GM12874 (cell line): ENCODE data around the gene NUP210.

ENCODE experiments used
- TF ChIP-seq, protein P1 (sequence below): IDR thresholded peaks from 2 replicates; pipeline ENCODE4 v1.5.1; 2011; ENCODE audit warnings: low read depth, mild to moderate bottlenecking, control low read depth, low read length, moderate library complexity; ENCODE audit not compliant: insufficient read depth

The NUP210 gene

DNA sequence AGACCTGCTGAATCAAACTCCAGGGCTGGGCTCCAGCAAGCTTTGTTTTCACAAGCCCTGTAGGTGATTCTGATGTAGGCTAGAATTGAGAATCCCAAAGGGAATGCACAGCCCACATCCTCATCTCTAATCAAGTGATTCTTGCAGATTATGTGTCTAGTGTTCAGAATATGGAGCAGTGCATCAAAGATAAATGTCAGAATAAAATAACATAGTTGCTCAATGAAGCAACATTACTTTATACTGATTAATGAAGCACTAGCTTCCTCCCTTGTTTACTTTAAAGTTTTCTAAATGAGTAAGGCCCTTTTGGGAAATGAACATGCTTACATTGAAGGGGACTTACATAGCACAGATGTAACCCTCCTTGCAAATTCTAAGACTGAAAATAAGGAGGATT lies 39.2 kb downstream of the NUP210 start:
- TF ChIP-seq, protein P1, sequence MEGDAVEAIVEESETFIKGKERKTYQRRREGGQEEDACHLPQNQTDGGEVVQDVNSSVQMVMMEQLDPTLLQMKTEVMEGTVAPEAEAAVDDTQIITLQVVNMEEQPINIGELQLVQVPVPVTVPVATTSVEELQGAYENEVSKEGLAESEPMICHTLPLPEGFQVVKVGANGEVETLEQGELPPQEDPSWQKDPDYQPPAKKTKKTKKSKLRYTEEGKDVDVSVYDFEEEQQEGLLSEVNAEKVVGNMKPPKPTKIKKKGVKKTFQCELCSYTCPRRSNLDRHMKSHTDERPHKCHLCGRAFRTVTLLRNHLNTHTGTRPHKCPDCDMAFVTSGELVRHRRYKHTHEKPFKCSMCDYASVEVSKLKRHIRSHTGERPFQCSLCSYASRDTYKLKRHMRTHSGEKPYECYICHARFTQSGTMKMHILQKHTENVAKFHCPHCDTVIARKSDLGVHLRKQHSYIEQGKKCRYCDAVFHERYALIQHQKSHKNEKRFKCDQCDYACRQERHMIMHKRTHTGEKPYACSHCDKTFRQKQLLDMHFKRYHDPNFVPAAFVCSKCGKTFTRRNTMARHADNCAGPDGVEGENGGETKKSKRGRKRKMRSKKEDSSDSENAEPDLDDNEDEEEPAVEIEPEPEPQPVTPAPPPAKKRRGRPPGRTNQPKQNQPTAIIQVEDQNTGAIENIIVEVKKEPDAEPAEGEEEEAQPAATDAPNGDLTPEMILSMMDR = no peak

DNA sequence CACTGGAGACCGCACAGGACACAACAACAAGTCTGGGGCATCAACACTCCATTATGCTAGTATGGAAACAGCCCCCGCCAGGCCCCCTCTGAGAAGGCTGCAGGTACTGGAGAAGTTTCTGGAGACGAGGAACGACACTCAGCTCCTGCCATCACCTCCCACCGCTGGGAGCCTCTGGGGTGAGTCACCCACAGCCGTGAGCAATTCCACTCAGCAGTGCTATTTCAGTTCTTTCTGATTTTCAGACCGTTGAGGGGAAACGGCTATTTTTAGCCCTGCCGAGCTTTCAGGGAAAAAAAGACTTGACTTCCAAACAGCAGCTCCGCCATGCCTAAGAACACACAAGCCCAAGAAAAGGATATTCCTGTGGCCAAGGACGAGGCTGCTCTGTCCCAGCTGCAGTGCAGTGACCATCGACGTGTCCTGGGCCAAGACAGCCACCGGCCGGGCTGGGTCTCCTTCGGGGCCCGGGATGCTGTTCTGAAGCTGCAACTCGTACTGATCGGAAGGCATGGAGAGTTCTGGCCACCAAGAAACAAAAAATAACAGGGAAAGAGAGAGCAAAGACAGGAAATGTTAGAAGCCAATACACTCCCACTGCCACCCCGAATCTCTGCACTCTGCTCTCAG lies 40.8 kb downstream of the NUP210 start:
- TF ChIP-seq, protein P1 = no peak

DNA sequence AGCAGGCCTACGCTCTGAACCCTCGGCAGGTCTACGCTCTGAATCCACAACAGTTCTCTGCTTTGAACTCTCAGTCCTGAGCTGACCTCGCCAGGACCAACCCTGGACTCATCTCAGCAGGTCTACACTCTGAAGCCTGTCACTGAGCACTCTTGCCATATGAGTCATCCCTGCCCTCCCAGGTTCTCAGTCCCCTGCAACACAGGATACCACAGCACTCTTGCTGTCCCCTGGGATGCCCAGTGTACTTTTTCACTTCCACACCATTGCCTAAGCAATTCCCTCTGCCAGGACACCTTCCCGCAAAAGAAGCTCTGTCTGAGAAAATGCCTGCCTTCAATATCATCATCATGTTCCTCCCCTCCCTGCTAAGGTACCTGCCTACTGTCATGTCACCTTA lies 42.0 kb downstream of the NUP210 start:
- TF ChIP-seq, protein P1 = no peak

DNA sequence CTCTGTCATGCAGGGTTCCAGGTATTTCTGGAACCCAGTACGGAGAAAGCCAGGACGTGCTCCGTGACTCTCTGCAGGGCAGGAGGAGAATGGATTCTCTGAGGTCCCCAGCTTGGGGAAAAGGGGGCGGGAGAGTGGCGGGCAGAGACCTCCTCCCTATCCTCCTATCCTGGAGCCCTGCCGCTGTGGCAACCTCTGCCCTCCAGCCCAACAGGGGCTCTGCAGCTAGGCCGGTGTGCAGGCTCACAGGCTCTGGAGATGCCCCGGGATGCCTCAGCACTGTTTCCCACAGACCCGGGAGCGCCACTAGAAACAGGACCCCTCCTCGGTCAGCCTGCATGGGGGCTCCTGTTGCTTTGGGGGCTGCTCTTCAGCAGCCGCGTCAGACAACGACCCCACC lies 43.1 kb downstream of the NUP210 start:
- TF ChIP-seq, protein P1 = no peak

DNA sequence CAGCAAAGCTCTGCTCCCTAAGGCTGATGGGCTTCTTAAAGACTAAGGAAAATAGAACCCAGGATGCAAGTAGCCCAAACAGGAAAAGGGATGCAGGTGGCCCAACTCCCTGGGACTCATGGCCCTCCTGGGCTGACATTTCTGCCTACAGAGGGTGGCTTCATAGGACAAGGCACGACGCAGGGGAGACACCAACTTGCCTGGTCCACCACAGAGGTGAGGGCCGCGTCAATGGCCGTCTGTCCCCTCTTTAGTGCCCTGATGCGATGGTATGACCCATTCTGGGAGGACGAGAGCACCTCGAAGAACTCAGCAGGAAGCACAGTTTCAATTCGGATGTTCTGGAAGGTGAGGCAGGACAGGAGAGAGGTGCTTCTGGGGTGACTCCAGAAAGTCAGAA lies 44.0 kb downstream of the NUP210 start:
- TF ChIP-seq, protein P1 = no peak

DNA sequence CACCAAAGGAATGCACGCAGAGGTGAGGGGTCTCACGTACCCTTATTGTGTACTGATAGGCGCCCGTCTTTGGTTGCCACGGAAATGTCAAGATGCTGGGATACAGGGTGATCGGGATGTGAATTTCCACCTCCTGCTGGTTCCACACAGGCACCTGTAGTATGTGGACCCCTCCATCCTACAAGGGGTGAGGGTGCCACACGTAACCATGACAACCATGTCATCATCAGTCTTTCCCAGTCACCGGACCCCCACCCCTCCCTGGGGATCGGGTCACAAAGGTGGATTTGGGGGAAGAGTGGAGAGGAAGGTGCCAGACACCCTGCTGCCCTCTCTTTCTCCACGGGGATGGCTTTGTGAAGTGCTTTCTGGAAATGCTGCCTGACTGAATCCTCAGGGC lies 44.7 kb downstream of the NUP210 start:
- TF ChIP-seq, protein P1 = no peak

DNA sequence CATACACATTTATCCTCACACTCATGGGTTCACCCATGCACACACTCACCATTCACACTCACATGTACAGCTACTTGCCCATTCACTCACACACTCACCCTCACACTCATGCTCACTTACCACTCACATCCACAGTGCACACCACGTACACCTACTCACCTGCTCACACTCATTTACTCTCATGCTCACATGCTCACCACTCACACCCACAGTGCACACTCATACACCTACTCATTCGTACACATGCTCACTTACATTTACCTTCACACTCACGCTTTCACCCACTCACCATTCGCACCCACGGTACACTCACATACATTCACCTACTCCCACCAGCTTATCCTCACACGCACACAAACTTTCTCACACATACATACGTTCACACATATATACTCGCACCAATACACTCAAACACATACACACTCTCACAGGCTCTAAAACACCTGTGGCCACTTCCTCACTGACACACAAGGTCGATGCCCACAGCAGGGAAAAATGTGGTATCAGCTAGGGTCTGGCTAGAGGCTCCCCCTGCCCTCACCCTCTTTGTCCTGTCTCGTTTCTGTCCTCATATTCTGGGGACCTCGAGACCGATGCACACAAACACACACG lies 46.0 kb downstream of the NUP210 start:
- TF ChIP-seq, protein P1 = no peak

DNA sequence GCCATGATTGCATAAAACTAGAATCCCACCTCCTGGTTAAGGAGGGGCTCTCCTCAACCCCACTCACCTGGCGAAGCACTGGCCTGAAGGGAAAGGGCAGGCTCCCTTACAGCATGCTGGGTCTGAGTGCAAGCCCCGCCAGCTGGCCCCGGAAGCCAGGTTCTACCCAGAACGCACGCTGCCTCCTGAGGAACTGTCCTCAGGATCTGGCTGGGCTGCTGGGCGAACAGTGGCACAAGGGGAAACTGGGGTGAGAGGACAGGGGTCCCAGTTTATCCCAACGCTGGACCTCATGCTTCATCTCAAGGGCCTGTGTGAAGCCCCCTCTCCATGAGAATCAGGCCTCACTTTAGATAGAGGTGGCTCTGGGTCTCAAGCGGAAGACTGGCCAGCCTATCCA lies 47.5 kb downstream of the NUP210 start:
- TF ChIP-seq, protein P1 = no peak
